T-helper 1 cell treated with Interleukin-12 subunit alpha and Interleukin-12 subunit beta and Interleukin-4 antibody, amounts not matched to agents 30 ng/mL and 1 ng/mL, for 36 hours (primary cell): Measurements from ENCODE around the gene RPL36. TPM values are rescaled to one million over a fixed set of nuclear protein-coding genes. Genes with fewer than 3 reads are reported as not detected.

Source experiments
- intact Hi-C: fragments of 100-400 bp; cut with micrococcal nuclease; formaldehyde crosslinking; loops from one replicate; pipeline ENCODE4 v1.15.1; 2024
- total RNA-seq: library from RNA; stranded (reverse); gene quantifications from 2 replicates; pipeline ENCODE4 v1.2.3, GENCODE V29; 2022

RPL36 gene
- total RNA-seq: 692 and 713 TPM in 2 replicates

- intact Hi-C loops: loop anchor here (1.0 to 5.0 kb wide), 5 partner anchors 10 to 1348 kb away; partner anchors contain the start of genes CATSPERD, LONP1, MICOS13 and MPND
Observed at GRCh38 chr19:5690125-5690954, at the start of gene RPL36. Gene RPL36 (plus strand): TSS chr19:5690295. CDS start chr19:5690508, 213 bp downstream.

GRCh38 chr19:5641171-5641570 lies 48.9 kb upstream of the RPL36 start:
- intact Hi-C loops: no loop called here

DNA sequence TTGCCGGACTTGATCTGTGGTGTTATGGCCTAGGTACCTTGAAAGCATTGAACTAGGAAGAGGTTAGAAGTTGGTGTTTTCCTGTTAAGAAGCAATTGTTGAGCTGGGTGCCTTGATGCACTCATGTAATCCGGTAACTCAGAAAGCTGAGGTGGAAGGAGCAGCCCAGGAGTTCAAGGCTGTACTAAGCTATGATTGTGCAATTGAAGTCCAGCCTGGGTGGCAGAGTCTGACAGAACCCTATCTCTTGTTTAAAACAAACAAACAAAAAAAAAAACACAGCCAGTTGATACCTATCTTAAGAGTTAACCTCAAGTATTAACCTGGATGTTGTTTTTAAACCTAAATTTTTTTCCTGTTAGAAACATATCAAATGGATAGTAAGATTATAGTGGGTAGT lies 47.9 kb upstream of the RPL36 start:
- intact Hi-C loops: no loop called here

- intact Hi-C loops: no loop called here
Observed at GRCh38 chr19:5643060-5643459, 47.0 kb upstream of the RPL36 start.

DNA sequence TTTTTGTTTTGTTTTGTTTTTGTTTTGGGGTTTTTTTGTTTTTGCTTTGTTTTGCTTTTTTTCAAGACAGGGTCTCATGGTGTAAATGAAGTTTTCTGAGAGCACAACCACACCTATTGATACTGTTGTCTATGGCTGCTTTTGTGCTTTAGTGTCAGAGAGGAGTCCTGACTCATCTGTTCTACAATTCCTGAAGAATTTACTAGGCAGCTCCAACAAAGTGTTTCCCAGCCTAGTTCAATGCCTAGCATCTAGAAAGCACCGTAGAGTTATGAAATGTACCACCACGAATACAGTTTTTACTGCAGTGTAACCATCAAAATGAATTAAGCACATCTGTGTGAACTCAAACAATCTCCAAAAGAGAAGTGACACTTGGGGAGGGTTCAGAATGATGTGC lies 46.1 kb upstream of the RPL36 start:
- intact Hi-C loops: no loop called here

GRCh38 chr19:5645409-5645808 lies 44.7 kb upstream of the RPL36 start:
- intact Hi-C loops: no loop called here

DNA sequence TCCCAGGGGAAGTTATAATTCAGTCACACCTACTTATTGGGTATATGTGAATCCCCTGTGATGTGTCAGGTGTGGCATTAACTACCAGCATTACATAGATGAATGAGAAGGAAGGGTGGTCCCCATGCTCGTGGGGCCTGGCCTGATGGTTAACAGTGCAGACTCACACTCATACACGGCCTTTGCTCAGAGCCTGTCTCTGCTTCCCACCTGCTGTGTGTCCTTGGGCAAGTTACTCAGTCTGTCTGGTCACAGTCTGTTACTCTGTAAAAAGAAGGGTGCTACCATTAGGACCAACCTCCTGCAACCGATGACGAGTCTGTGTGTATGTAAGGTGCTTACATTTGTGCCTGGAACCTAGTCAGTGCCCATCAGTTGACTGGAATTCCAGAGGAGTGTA lies 43.4 kb upstream of the RPL36 start:
- intact Hi-C loops: no loop called here

DNA sequence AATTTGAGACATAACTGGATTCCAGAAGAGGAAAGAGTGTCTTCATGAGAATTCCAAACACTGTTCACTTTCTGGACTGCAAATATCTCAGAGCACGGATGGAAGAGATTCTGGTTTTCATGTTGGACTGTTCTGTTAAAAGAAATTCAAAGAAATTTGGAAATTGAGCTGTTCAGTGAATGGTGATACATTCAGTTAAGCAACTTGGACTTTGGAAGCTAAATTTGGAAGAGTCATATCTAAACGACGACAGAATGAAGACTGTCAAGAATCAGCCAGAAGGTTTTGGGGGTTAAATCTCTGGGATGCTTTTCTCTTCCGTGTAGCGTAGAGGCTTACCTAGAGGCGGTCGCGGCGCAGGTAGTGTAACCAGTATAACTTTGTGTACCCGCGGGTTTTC lies 41.6 kb upstream of the RPL36 start:
- intact Hi-C loops: no loop called here

DNA sequence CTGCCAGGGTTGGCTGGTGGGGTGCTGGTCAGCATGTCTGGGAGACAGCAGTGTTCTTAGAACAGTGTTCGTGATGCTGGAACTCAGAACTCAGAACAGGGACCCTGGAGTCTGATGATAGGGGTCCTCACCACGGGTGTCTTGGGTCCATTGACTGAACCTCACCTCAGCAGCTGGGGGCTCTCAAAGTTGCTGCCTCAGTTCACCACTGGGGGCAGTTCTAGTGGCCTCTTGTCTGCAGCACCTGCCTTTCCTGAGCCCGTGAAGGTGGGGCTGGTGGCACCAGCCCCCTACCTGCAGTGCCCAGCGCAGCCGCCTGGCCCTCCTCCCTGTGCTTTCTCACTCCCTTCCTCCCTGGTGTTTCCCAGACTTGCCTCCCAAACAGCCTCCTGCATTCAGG lies 38.7 kb upstream of the RPL36 start:
- intact Hi-C loops: no loop called here

DNA sequence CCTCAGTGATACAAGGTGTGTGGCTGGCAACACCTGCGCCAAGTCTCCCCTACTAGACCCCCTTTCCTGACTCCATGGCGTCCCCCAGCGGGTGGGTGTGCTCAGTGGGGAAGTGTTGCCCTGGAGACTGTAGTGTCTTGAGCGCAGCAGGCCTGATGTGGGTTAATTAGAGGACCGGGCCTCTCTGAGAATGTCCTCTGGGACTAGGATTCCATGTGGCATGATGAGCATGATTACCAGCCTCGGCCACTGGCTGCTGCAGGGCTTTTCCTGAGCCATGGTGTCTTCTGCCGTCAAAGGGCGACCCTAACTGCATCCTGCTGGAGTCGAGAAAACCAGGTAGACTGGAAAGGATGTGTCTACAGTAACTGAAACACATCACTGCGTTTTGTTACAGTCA lies 37.8 kb upstream of the RPL36 start:
- intact Hi-C loops: no loop called here

- intact Hi-C loops: no loop called here
Observed at GRCh38 chr19:5654931-5655330, 35.2 kb upstream of the RPL36 start.

DNA sequence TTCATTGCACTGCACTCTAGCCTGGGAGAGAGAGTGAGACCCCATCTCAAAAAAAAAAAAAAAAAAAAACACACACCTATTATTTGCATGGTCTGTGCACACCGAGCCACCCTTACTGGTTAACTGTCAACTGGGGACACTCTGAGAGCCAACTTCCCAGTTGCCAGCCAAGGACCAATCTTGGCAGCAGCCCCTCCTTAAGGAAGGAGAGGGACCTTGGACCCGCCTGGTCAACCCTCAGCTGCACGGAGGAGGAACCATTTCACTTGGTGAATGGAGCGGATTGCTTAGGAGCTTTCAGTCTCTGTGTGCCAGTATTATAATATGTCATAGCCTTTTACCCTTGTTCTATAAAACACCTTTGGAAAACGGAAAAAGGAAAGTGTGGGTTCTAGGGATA lies 34.7 kb upstream of the RPL36 start:
- intact Hi-C loops: no loop called here

- intact Hi-C loops: no loop called here
Observed at GRCh38 chr19:5661483-5661882, 28.6 kb upstream of the RPL36 start.

DNA sequence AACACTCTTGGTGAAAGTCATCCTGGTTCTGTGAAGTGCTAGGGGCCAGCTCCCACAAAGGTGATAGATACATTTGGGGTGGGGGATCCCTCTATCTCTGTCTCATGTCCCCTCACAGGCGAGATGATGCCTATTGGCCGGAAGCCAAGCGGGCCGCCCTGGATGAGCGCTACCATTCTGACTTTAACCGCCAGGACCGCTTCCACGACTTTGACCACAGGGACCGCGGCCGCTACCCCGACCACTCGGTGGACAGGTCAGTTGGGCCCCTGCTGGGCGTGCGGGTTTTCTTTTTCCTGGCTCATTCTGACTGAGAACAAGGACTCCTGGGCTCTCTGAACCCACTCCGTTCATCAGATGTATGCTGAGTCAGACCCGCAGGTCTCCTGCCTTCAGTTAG lies 26.2 kb upstream of the RPL36 start:
- intact Hi-C loops: no loop called here

GRCh38 chr19:5664515-5664914 lies 25.6 kb upstream of the RPL36 start:
- intact Hi-C loops: no loop called here

DNA sequence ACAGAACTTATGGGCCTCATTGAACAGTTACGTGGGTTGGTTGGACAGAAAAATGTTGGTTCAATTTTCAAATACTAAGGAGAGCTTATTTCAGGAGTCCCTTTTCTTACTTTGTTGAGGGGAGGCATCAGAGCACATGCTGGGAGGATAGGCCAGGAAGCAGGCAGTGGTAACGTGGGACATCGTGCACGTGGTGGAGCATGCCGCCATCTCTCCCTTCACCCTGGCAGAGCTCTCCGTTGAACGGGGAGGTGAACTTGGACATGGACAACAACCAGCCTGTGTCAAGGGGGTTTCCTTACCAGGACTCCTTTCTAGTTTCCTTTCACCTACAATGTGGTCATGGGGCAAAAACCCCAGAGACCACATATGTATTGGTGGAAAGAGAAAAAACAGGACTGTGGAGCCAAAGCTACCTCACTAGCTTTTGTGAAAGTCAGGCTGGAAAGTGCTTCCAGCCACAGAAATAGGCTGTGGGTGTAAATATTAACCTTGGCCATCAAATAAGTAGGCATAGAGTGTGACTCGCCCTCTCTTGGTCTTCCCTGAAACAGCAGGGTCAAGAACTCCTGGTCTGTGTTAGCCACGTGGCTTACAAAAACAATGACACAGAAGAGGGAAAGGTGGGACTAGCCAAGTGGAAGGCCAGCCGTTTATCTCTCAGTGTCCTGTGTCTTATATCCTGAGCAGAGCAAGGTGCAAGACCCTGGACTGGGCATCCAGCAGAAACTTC lies 24.1 kb upstream of the RPL36 start:
- intact Hi-C loops: loop anchor here (5.0 kb wide), 1 partner anchor 229 kb away; no protein-coding TSS in a partner anchor

DNA sequence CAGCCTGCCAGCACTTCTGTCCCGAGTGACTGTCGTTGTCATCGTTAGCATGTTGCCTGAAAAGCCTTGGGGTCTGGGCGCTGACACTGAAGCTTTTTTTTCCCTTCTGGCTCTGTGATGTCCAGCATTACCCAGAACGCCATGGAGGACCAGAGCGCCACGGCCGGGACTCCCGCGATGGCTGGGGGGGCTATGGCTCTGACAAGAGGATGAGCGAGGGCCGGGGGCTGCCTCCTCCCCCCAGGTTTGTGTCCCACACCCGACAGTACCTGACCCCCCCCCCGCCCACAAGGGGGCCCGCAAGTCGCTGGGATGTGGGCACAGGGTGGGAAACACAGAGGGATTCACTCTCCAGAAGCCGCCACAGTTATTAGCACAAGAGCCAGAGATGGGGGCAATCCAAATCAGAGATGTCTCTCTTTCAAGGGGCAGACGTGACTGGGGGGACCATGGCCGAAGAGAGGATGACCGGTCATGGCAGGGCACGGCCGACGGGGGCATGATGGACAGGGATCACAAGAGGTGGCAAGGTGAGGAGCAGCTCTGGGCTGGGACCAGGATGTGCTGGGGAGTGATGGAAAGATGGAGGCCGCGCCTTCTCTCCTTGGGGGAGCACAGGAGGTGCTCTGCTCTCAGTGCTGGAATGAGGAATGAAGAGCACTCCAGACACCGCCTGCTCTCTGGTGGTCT lies 23.0 kb upstream of the RPL36 start:
- intact Hi-C loops: loop anchor here (5.0 kb wide), 1 partner anchor 230 kb away; no protein-coding TSS in a partner anchor

- intact Hi-C loops: loop anchor here (5.0 kb wide), 1 partner anchor 231 kb away; no protein-coding TSS in a partner anchor
Observed at GRCh38 chr19:5667751-5668271, 22.3 kb upstream of the RPL36 start.

GRCh38 chr19:5669212-5669611 lies 20.9 kb upstream of the RPL36 start:
- intact Hi-C loops: loop anchor here (5.0 kb wide), 1 partner anchor 232 kb away; no protein-coding TSS in a partner anchor

DNA sequence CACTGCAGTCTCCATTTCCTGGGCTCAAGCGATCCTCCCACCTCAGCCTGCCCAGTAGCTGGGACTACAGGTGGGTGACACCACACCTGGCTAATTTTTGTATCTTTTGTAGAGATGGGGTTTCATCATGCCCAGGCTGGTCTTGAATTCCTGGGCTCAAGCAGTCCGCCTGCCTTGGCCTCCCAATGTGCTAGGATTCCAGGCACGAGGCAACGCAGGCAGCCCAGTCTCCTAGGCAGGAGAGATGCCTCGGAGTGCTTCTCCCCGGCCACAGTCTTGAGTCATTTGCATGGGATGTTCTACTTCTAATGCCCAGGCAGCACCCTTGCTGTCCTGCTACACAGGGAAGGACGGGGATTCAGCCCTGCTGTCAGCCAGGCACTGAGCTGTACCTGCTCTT lies 18.5 kb upstream of the RPL36 start:
- intact Hi-C loops: no loop called here

DNA sequence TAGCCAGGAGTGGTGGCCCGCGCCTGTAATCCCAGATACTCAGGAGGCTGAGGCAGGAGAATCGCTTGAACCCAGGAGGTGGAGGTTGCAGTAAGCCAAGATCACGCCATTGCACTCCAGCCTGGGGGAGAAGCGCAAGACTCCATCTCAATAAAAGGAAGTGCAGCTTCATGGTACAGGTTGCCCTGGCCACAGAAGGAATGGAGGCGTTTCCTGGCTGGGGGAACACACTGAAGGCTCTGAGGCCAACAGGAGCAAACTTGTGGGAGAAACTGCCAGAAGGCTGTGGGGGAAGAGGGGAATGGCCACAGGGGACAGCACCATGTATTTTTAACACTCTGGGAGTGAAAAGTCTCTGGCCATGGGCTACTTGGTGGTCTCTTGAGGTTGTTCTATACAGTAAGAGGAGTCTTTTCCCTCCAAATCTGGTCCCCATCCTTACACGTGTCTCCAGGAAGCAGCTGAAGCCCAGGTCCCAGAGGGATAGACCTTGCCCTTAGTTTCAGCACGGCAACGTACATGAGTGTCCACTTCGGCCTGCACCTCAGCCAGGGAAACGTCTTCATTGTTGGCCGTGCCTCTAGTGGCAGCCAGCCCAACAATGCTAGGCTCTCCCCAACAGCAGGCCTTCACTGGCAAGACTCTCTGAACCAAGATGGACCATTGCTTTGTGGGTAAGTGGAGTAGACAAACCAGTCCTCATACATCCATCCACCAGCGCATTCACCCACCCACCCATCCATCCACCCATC lies 17.2 kb upstream of the RPL36 start:
- intact Hi-C loops: no loop called here
